NOMO-1 treated with DMSO at 0.1 percent for 48 hours (cell line): ENCODE results near the gene LNP1.
A peak's percentile ranks its signal among the peaks of the same experiment; 100 is the strongest.
"Not testable (repeated sequence)": the region's sequence is repeated elsewhere in the genome, so short reads cannot be mapped to it uniquely, and the experiment has no call there.

ENCODE experiments used
- DNase-seq: peaks from one replicate; lab custom pipeline; 2025; ENCODE audit not compliant: unreplicated experiment; lab: John Stamatoyannopoulos, UW

LNP1 gene

DNA sequence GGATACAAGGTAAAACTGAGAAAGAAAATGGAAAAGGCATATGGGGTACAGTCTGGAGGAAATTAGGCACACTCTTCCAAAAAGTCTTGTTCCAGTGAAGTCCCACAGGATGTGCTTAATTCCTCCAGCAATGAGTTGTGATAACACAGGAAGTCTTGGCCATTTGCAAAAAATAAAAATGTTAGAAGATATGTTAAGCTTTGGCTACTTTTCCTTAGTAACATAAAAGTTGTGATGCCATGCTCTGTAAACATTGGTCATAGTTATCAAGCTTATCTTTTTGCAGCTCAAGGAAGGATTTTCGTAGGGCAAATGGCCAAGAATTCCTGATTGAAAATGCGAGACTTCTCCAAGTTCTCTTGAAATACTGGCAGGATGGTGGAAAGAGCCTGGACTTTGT, 26.4 kb downstream of the LNP1 start:
- no peak for DNase-seq

- no peak for DNase-seq
These were observed 27.9 kb downstream of the LNP1 start for GRCh38 chr3:100429187-100429716.

DNA sequence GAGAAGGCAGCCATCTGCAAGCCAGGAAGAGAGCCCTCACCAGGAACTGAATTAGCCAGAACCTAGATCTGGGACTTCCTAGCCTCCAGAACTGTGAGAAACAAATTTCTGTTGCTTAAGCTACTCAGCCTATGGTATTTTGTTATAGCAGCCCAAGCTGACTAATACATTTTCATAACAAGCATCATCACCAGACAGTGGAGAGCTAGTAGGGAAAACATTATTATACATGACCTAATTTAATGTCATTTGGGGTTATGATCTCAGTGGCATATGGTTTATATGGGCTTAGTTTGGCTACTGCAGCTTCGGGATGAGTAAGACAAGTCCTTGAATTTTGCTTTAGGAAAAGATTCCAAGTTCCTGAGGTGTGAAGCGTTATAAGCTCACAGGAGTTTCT, 35.6 kb downstream of the LNP1 start:
- DNase-seq, result no peak

GRCh38 chr3:100437721-100438622, 36.6 kb downstream of the LNP1 start:
- DNase-seq, result peak; percentile 0

DNA sequence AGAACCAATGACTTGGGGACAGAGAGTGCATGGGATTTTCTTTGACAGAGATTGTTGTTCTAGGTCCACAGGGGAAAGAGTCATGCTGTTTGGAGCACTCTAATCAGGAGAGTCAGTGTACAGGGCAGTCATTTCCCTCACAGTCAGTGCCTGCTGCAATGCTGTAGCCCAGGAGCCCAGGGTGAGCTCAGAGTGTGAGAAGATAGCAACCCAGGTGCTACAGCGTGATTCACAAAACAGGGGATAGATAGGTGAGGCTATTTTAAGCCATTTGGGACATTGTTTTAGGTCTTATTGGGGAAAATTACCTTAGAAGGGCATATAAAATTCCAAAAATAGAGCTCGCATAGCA, 37.3 kb downstream of the LNP1 start:
- DNase-seq, result no peak

- DNase-seq, result no peak
These were observed 39.6 kb downstream of the LNP1 start for GRCh38 chr3:100440895-100441294.

GRCh38 chr3:100443690-100444089, 42.4 kb downstream of the LNP1 start:
- no peak for DNase-seq

- DNase-seq, result not testable (repeated sequence)
These were observed 45.7 kb downstream of the LNP1 start for GRCh38 chr3:100447067-100447466.

- no peak for DNase-seq
These were observed 46.7 kb downstream of the LNP1 start for GRCh38 chr3:100448079-100448478.

DNA sequence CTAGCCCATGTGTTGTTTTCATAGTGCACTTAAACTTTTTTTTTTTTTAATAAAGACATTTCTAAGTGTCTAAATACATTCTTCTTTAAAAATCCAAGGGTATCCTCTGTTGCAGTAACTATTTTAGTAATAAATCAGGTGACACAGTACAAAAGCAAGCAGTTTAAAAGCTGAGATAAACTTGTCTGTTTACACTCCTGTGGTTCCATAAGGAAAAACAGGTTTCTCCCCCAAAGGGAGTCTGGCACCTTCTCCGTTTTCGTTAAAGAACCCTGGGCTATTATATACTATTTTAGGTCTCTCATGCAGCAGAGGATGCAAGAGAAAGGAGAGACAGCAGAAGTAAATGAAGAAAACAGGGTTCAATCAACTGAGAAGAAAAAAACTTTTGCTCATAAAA, 47.9 kb downstream of the LNP1 start:
- DNase-seq, result no peak

DNA sequence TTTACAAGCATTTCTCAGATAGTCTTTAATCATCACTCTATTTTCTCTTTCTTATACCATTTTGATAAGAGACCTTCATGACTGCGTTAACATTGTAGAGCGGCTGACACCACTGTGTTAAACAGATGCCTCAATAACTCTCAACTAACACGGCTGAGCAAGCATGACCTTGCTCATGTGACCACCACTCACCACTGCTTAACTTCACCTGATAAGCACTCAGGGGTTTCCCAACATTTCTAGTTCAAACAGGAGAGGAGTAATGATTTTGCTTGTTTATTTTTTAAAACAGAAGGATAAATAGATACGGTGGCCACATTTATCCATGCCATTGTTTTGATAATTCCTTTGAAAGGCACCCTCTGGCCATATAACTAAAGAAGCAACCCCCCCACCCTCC, 53.3 kb downstream of the LNP1 start:
- DNase-seq, result no peak

DNA sequence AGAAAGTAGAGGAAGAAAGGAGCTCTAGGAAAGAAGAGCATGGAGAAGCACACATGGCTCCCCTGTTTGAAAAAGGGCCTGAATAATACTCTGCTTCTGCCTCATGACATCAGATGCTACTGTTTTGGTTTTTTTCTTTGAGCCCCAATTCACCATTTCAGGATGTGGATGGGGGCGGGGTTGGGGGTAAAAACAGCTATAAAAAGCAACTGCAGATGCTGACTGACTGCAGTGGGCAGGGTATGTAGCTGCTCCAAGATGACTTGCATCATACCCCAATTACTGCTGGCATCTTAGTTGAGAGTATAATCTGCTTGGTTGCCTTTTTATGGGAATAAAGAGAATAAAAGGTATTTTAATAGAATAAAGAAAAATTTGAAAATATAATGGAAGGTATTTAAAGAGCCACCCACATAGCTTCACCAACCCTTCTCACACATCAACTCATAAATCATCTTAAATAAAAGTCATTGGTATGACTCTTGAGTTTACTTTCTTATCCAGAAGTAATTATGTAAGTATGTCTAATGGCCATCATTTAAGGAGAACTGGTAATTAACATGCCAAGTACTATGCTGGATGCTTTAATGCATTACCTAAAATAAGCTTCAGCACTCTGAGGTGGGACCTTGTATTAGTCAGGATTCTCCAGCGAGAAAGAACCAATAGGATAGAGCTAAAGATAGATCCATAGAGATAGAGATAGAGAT, 54.7 kb downstream of the LNP1 start:
- no peak for DNase-seq

GRCh38 chr3:100456745-100457144, 55.4 kb downstream of the LNP1 start:
- no peak for DNase-seq

- DNase-seq, result no peak
These were observed 56.5 kb downstream of the LNP1 start for GRCh38 chr3:100457811-100458210.

GRCh38 chr3:100458814-100459213, 57.5 kb downstream of the LNP1 start:
- no peak for DNase-seq

DNA sequence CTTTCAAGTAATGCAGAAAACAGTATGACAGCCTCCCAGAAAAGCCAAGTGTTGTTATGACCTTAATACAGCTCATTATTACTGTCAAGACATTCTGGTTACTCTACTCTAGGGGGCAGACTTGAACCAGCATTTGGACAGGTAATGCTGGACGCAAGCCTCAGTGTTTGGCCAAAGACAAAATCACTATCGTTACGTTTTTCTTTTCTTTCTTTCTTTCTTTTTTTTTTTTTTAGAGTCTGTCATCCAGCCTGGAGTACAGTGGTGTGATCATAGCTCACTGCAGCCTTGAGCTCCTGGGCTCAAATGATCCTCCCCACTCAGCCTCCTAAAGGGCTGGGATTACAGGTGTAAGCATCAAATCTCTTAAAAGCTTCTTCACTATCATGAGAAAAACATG, 61.7 kb downstream of the LNP1 start:
- peak; percentile 53 for DNase-seq

DNA sequence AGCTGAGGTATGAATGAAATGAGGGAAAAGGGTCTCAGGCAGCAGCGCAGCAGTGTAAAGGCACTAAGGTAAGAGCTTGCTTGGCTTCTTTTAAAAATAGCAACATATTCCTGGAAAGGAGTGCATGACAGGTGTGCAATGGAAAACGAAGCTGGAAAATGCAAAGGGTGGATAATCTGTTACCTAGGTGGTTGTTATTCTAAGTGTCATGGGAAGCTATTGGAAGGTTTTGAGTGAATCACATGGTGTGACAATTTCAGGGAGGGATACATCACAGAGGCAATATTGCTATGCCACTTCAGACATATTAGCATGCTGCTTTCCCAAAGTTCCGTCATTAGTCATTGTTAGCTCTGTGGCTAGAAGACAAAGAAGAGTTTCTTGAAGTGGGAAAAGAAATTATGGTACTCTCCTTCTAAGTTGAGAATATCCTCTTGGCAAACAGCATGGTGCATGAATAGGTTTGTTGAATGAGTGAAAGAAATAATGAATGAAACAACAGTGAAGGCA, 62.4 kb downstream of the LNP1 start:
- no peak for DNase-seq

- peak; percentile 15 for DNase-seq
These were observed 64.8 kb downstream of the LNP1 start for GRCh38 chr3:100465892-100466777.

DNA sequence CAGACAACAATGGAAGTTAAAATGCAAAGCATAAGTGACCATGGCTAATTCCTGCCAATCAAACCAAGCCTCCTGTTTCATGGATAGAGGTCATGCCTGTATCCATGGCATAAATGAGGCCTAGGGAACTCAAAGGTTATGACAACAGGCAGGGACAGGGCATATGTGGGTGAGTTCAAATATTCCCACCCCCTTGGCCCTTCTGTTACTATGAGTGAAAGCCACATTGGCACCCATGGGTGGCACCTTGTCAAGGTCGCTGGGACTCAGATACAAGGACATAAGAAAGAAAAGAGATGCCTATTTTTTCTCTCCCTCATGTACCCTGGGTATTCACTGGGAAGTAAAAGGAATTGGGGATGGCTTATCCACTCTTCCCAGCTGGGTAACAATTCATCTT, 65.8 kb downstream of the LNP1 start:
- DNase-seq, result no peak

GRCh38 chr3:100468676-100469075, 67.3 kb downstream of the LNP1 start:
- DNase-seq, result no peak

- DNase-seq, result no peak
These were observed 69.6 kb downstream of the LNP1 start for GRCh38 chr3:100470951-100471350.
